Thoracic aorta (tissue), 2 donors: ENCODE data around the gene PACSIN2. TPM values are rescaled to one million over a fixed set of nuclear protein-coding genes. Genes with fewer than 3 reads are reported as not detected.

Source experiments
- ATAC-seq: fragments of 150-250 bp; one replicate; pipeline ENCODE4 v1.8.0; 2017; ENCODE audit warnings: low read depth; ENCODE audit not compliant: insufficient number of reproducible peaks, low FRiP score
- DNase-seq: peaks from one replicate; pipeline ENCODE4 v3.0.0-alpha.2; 2020; ENCODE audit warnings: low spot score
- H3K27ac ChIP-seq, 2 donors: fragments of 200-600 bp; sonication (generic); 1 replicate in 1 of 2; 2 replicates in 1 of 2; pipeline ENCODE4 v1.5.1; 2016; ENCODE audit warnings: mild to moderate bottlenecking in 2 of 2, moderate library complexity in 2 of 2
- H3K27me3 ChIP-seq: fragments of 200-600 bp; sonication (generic); replicated peaks from 2 replicates; pipeline ENCODE4 v1.6.0; 2016; ENCODE audit warnings: mild to moderate bottlenecking; ENCODE audit not compliant: insufficient read depth
- H3K36me3 ChIP-seq: fragments of 200-600 bp; sonication (generic); one replicate; pipeline ENCODE4 v1.5.1; 2016
- H3K4me1 ChIP-seq, 2 donors: fragments of 200-600 bp; sonication (generic); 1 replicate in 1 of 2; 2 replicates in 1 of 2; pipeline versions ENCODE4 v1.5.1 to v1.6.0; 2016; ENCODE audit warnings: low read depth in 2 of 2, mild to moderate bottlenecking in 1 of 2; ENCODE audit not compliant: control insufficient read depth in 1 of 2
- H3K4me3 ChIP-seq: fragments of 200-600 bp; sonication (generic); 2 replicates; pipeline ENCODE4 v1.5.1; 2016; ENCODE audit warnings: mild to moderate bottlenecking
- H3K9me3 ChIP-seq: fragments of 200-600 bp; sonication (generic); 2 replicates; pipeline ENCODE4 v1.5.1; 2016
- CTCF ChIP-seq: fragments of 200-600 bp; sonication (generic); IDR thresholded peaks from one replicate; pipeline ENCODE4 v1.5.1; 2019; ENCODE audit warnings: antibody characterized with exemption
- total RNA-seq, 2 donors: library from RNA; depleted of rRNA; stranded (reverse); fragments of >200 nt; gene quantifications; one replicate each; pipeline versions ENCODE4 v1.1.0 to v1.2.3, GENCODE V29; 2016

PACSIN2 gene
- total RNA-seq, 2 donors from 2014 or later, result 135 to 155 TPM

GRCh38 chr22:42990131-42990838 lies 24.7 kb downstream of the PACSIN2 start:
- Histone ChIP-seq H3K27ac (peak overlapping the region; percentile 64 to 94), H3K4me1 (peaks cover 33 to 90% of the 10 kb centered on the region in 2 donors), H3K4me3 (no peak overlapping the region), H3K36me3 (no peaks in the 10 kb centered on the region), H3K27me3 (no peaks in the 10 kb centered on the region), H3K9me3 (no peaks in the 10 kb centered on the region)
- ATAC-seq (no peak), DNase-seq (no peak)
- TF ChIP-seq CTCF, result peak; percentile 49

- Histone ChIP-seq H3K27me3 (no peaks in the 10 kb centered on the region), H3K27ac (no peak overlapping the region), H3K36me3 (no peaks in the 10 kb centered on the region), H3K9me3 (no peaks in the 10 kb centered on the region), H3K4me1 (peaks cover 13 to 61% of the 10 kb centered on the region in 2 donors), H3K4me3 (peak overlapping the region; percentile 2)
- ATAC-seq (no peak), DNase-seq (no peak)
- TF ChIP-seq CTCF, result no peak
Measured at GRCh38 chr22:42986115-42986514, 28.8 kb downstream of the PACSIN2 start.

- H3K36me3 ChIP-seq, result no peaks in the 10 kb centered on the region
- no peak overlapping the region for H3K27ac ChIP-seq
- TF ChIP-seq CTCF, result no peak
- peaks cover 7 to 55% of the 10 kb centered on the region in 2 donors for H3K4me1 ChIP-seq
- DNase-seq, result no peak
- no peak overlapping the region for H3K4me3 ChIP-seq
- H3K9me3 ChIP-seq, result no peaks in the 10 kb centered on the region
- H3K27me3 ChIP-seq, result no peaks in the 10 kb centered on the region
- ATAC-seq, result no peak
Measured at GRCh38 chr22:42985531-42985905, 29.4 kb downstream of the PACSIN2 start.

- no peak for TF ChIP-seq CTCF
- no peak for ATAC-seq
- Histone ChIP-seq H3K4me1 (peaks cover 3 to 50% of the 10 kb centered on the region in 2 donors), H3K27me3 (no peaks in the 10 kb centered on the region), H3K9me3 (no peaks in the 10 kb centered on the region), H3K27ac (no peak overlapping the region), H3K36me3 (no peaks in the 10 kb centered on the region), H3K4me3 (no peak overlapping the region)
- DNase-seq, result no peak
Measured at GRCh38 chr22:42984814-42985530, 30.0 kb downstream of the PACSIN2 start.

GRCh38 chr22:42984397-42984796 lies 30.6 kb downstream of the PACSIN2 start:
- H3K27ac ChIP-seq, result no peak overlapping the region
- no peak overlapping the region for H3K4me3 ChIP-seq
- no peak for TF ChIP-seq CTCF
- H3K4me1 ChIP-seq, result peaks cover 3 to 50% of the 10 kb centered on the region in 2 donors
- no peaks in the 10 kb centered on the region for H3K27me3 ChIP-seq
- DNase-seq (no peak), ATAC-seq (no peak)
- no peaks in the 10 kb centered on the region for H3K9me3 ChIP-seq
- H3K36me3 ChIP-seq, result no peaks in the 10 kb centered on the region
